CD4-positive, alpha-beta T cell treated with Interferon gamma for 1 hour (primary cell): ENCODE measurements around the gene SMIM45.

Source experiments
- DNase-seq: peaks from one replicate; pipeline ENCODE4 v3.0.0-alpha.2; 2020

SMIM45 gene

DNA sequence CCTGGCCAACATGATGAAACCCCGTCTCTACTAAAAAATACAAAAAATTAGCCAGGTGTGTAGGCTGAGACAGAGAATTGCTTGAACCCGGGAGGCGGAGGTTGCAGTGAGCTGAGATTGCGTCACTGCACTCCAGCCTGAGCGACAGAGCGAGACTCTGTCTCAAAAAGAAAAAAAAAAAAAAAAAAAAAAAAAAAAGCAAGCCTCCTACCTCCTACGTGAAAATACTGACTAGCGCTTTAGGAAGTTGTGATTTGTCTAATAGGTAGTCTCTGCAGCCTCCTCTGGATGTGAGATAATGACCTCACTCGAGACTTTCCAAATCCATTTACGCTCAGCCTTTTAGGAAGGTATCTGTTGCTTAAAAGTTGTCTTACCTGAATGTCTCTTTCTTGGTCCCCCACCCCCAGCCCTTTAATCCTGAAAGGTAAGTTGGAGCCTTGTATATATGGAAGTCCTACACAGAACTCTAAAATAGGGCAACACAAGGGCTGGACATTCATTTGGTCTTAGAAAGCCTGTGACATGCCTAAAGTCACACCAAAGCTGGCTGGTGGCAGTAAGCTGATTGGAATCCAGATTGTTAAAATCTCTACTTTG lies 22.8 kb downstream of the SMIM45 start:
- DNase-seq, result no peak

DNA sequence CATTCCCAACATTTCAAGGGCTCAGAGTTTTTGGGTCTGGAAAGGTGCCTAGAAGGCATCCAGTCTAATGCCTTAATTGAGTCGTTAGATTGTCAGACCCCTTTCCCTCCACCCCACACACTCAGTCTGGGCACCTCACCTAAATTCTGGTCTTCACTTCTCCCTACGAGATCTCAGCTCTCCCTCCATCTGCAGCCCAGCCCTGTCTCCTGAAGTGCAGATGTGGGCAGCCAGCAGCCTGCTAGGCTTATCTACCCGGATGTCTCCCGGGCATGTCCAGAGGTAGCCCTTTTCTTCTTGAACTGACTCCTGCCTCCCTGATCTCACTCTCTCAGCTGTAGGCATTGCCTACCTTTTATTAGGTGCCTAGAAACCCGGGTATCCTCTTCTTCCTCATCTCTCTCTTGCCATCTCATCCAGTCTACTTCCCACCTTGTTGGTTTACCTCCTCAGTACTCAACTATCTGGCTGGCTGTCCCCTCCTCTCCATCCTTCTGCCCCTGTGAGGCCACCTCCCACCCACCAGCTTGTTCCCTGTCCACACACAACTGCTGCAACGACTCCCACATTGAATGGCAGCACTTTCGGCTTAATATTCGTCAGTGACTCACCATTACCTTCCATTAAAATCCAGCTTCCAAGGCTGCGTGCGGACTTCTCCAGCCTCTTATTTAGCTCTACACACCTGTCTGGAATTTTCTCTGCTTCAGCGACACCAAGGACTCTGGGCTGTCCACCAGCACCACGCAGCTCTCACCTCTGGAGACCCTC lies 23.5 kb downstream of the SMIM45 start:
- DNase-seq, result no peak

DNA sequence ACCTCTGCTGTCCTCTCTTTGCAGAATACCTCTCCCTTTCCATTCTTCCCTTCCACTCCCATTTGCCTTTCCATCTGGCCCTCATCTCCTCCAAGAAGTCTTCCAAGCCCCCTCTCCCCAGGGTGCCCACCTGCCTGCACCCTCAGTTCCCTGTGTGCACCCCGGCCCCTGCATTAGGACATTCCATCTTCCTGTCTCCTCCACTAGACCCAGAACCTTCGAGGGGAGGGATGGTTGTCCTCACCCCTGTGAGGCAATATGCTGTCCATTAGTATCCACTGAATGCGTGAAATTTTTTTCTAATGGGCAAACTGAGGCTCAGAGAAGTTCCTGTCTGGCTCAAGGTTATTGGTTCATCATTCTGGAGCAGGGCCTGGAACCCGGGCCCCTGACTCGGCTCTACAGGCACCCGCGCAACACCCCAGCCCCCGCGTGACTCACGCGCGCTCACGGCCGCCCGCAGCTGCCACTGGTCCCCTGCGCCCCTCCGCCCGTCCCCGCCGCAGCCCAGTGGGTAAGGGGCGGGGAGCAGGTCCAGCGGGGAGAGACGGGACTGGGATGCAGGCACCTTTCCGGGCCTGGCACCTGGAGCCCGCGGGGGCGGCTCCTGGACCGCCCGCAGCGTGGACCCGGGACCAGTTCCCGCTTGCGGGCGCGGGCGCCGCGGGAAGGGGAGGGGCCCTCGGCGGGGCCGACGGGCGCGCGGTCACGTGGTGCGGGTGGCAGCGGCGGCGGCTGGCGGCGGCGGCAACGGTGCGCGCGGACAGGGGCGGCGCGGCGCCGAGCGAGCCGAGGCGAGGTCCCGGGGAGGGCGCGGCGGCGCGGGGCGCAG lies 24.3 kb downstream of the SMIM45 start:
- DNase-seq, result peak; percentile 20

DNA sequence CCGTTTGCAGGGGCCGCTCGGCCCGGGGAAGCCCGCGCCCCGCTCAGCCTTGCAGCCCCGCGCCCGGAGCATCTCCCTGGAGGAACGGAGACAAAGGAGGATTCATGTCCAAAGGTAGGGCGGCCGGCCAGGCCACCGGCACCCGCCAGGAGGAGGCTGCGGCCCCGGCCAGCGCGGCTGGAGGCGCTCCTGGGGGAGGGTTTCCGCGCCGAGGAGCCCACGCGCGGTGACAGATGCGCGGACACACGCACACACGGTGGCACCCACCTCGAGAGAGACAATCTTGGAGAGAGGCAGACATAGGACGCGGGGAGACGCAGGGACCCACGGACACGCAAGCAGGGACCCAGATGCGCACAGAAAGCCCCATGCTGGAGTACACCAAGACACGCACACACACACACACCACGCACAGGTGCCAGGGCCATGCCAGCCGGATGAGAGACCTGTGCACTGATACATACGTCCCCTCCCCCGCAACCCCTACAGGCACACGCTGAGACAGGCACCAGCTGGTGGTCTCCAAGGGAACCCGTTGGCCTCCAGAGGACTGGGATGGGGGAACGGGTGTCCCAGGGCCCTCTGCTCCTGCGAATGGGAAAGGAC lies 25.1 kb downstream of the SMIM45 start:
- no peak for DNase-seq

DNA sequence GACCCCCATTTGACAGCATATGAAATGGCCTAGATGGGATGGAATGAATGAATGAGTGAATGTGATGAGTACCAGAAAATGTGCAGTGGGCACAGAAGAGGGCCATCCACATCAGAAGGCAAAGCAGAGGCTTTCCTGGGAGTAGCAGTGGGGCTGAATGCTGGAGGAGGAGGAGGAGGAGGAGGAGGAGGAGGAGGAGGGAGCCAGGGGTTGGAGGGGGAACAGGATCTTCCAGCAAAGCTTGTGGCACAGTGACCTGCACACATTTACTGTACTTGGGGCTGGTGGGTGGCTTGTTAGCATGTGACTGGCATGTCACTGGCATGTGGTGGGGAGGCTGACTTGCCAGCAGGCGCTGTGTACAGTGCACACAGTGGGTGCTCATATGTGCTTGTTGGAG lies 26.8 kb downstream of the SMIM45 start:
- no peak for DNase-seq

DNA sequence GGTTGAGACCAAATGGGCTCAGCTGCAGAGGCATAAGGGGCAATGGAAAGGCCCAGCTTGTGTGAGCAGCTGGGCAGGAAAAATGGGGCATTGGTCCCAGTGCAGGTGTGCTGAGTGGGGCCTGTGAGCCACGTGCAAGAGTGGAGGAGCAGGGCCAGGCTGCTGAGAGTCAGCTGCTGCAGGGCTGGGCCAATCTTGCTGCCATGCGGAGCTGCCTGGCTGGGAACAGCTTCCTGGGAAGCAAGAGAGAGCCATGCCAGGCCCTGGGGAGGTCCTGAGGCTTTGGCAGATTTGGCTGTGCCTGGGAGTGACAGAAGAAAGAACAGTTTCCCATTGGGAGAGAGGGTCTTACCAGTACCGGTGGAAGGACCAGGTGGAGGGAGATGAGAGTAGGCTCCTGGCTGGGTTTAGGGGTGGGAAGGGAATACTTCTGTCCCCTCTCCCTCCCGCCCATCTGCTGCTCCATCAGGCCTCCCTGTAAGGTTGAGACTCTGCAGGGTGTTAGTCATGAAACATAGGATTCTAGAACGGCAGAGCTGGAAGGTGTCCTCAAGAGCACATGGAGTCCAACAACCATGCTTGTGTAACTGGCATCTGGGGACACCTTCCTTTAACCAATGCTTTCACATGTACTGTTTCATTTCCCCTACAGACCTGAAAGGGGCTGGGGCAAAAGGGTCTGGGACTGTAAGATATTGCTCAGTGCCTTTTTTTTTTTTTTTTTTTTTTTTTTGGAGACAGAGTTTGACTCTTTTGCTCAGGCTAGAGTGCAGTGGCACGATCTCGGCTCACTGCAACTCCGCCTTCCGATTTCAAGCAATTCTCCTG lies 27.7 kb downstream of the SMIM45 start:
- DNase-seq, result no peak

DNA sequence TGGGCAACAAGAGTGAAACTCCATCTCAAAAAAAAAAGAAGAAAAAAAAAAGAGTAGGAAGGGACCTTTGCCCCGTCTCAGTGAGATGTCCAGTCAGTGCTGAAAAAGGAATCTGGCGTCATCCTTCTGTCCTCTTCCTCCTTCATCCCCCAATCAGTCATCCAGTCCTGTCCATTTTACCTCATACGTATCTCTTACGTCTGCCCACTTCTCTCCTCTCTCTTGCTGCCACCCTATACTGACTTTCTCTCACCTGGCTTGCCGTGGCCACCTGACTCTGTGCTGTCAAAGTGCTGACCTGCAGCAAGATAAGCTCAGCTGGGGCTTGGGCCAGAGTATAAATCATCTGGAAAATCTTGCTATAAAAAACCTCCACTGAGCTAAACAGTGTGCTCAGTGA lies 30.9 kb downstream of the SMIM45 start:
- DNase-seq, result no peak

DNA sequence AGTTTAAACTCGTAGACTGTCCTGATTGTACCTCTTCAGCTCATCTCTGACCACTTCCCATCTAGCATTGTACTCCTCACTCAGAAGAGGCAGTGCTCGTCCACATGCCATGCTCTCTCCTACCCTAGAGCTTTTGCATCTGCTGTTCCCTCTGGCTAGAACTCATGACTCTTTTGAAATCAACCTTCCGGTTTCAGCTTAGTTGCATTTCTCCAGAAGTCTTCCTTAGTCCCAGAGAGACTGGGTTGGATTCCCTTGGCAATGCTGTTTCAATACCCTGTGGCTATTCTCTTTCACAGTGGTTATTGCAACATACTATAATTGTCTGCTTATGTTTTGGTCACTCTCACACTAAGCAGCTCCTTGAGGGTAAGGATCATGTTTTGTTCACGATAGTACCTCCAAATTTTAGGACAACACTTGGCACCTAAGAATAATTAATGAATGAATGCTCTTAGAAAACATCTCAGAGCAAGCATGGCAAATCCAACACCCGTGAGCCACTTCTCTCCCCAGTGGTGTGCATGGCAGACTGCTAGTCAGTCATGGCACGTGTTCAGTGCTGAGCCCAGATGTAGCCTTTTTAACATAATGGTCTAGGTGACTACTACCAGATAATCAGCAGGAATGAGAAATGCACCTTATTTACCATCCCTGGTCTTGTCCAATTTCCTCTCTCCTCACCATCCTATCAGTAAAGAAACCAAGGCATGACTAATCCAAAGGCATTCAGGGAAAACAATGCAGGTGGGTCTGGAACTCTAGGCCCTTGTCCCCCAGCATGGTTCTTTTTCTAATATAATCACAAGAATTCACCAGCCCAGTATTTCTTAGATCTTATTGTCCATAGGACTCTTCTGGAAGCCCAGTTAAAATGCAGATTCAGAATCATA lies 31.8 kb downstream of the SMIM45 start:
- no peak for DNase-seq

DNA sequence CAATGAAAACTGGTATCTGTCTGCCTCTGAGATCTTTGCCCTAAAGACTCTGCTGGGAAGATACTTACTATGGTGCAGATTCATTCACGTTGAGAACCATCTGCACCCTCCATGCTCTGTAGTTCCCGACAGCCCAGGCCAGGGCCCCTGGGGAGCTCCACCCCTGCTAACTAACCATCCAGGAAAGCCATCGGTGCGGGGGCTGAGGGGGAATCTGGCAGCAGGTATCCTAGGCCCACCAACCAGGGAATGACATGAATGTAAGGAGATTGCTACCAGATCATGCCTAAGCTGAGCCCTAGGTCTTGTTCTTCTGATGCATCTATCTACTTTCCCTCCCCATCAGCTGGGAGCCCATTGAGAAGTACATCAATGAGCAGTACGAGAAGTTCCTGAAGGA lies 35.3 kb downstream of the SMIM45 start:
- DNase-seq, result no peak

DNA sequence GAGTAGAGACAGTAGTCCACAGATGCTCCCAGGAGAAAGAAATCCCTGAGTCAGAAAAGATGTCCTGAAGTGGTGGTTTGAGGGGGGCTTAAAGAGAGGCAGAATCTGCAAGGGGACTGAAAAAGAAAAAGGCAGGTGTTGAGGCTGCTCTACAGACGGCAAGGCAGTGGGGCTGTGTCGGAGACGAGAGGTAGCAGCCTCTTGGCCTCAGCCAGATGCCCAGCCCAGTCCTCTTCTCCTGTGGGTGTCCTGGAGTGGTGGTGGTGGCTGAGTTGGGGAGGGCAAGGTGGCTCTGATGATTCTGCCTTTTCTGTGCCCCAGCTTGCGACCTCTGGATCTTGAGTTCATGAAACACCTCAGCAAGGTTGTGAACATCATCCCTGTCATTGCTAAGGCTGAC lies 37.3 kb downstream of the SMIM45 start:
- DNase-seq, result no peak

DNA sequence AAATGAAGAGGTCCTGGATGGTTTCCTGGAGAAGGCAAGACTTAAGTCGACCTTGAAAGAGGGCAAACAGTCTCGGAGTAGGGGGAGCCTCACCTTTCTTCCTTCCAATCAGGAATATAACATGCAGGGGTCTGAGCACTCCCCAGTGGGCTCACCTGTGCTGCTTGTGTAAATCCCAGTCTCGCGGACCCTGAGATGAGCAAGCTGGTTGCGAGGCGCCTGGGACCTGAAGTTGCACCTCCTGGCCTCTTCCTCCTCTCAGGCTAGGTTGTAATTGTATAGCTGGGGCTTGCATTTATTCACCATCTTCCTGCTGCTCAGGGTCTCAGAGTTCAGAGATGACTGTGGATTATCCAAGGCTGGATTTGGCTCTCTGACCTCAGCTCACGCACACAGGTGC lies 39.2 kb downstream of the SMIM45 start:
- no peak for DNase-seq

DNA sequence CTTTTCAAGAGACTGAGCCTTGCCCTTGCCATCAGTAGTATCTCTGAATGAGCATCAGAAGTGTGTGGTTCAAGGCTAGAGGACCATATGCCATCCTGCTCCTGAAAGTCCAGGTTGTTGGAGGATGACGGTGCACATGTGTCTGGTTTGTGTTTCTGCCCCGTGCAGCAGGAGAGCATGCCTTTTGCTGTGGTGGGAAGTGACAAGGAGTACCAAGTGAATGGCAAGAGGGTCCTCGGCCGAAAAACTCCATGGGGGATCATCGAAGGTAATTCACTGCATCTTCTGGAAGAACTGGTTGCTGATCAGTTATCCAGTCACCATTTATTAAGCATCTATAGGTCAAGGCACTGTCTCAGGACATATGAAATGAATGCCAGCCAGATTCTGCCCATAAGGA lies 40.5 kb downstream of the SMIM45 start:
- no peak for DNase-seq

DNA sequence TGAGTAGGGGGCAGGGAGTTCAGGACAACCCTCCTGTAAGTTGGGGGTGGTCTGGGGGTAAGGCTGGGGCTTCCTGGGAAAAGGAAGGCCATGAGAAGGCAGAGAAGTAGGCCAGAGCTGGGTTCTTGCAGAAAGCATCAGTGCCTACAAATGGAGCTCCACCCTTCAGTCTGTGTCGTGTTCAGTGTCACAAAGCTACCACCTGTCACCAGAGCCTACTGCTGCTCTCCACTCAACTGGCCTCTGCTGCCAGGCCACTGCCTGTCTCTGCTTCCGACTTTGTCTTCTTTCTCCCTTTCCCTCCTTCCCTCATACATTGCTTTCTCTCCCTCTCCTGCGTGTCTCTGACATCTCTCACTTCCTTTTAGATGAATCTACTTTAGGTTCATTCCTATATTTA lies 43.3 kb downstream of the SMIM45 start:
- DNase-seq, result no peak

DNA sequence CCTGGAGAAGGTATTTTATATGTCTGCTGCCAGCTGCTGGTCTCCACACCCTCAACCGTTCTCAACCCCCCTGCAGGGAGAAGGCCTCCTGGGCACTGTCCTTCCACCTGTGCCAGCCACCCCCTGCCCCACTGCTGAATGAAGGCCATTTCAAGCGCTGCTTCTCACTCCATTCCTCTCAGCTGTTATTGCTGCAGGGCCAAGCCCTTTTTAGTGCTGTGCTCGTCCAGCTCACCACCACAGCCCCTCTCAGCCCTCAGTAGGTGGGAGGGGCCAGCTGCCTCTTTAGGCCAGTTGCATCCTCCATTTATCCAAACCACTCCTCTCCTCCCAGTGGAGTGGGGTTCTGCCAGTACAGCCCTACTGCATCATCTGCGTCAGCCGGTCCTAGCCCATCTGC lies 44.9 kb downstream of the SMIM45 start:
- DNase-seq, result no peak

DNA sequence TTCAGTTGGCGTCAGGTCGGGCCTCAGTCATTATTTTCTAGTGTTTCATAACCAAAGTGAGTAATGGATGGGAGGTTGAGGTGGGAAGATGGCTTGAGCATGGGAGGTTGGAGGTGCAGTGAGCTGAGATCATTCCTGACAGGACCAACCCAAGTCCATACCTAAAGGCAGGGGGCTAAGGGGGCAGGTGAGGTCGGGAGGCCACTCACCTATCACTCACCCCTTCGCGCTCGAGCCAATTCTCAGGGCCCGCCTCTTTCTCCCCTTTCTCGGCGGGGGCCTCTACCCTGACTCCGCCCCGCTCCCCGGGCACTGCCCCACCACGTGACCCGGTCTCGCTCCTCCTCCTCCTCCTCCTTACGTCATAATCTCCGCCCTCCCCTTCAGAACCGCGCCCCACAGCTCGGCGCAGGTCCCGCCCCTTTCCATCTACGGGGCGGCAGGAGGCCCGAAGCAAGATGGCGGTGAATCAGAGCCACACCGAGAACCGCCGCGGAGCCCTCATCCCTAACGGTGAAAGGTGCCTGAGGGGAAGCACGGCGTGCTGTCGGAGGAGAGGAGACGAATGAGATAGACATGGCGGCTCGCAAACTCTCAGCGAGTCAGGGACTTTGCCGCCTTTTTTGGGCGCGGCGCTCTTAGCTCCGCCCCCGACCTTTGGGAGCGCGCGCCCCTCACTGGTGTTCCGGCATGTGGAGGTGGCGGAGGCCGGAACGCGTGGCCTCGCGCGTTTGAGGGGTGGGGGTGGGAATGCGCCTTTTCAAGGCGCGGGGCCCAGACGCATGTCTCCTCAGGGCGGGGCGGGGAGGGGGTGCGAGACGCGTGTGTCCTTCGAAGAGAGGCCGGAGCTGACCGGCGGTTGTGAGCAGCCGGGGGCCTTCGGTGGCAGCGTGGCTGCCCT lies 46.7 kb downstream of the SMIM45 start, which contains the start of gene WBP2NL:
Gene WBP2NL, plus strand, starts transcription at position 428 of the 901 bp plus-strand sequence. Its CDS starts 31 bp downstream, at position 459.
- peak; percentile 93 for DNase-seq

DNA sequence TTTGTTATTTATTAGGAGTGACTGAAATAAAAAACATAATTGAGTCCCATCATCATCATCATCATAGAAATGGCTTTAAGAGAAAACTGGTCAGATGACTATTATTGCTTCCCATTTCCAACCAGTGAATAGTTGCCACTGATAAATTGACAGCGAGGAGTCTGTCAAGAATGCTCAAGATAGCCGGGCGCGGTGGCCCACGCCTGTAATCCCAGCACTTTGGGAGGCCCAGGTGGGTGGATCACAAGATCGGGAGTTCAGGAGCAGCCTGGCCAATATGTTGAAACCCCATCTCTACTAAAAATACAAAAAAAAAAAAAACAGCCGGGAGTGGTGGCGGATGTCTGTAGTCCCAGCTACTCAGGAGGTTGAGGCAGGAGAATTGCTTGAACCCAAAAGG lies 48.5 kb downstream of the SMIM45 start:
- DNase-seq, result no peak

DNA sequence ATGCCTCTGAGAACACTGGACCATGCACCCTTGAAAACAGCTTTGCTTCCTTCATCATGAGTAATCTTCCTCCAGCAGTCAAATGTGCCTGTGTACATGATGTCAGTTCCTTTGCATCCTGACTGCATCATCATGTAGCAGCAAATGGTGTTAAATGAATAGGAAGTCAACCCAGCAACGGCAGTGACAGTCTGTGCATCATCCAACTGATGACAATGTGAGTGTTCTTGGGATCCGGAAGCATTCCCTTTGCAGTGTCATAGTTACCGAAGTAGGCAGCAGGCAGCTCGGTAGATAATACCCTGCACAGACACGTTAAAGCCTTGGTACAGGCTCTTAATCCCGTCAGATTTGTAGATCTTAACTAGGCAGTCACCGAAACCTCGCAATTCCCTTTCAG lies 49.2 kb downstream of the SMIM45 start:
- no peak for DNase-seq

DNA sequence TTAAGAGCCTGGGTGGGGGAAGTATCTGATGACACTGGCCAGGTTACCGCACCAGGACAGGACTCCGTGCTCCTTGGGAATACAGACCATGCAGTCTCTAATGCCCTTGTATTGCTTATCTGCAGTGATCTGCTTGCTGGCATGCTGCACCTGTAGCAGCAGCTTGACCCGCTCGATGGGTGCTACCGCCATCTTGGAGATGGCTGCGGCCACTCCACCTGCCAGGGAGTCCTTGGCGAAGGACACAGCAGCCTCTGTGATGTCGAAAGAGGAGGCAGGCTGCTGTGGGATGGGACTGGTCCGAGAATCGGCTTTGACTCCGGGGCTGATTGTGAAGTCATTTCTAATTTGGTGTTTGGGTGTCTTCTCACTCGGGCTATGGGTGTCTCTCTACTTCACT lies 49.8 kb downstream of the SMIM45 start:
- no peak for DNase-seq

DNA sequence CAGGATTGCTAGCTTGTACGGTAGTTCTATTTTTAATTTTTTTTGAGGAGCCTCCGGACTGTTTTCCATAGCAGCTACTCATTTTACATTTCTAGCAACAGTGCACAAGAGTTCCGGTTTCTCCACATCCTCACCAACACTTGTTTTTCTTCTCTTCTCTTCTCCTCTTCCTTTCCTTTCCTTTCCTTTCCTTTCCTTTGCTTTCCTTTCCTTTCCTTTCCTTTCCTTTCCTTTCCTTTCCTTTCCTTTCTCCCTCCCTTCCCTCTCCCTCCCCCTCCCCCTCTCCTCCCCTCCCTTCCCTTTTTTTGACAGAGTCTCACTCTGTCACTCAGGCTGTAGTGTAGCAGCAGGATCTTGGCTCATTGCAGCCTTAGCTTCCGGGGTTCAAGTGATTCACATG lies 56.0 kb downstream of the SMIM45 start:
- DNase-seq, result no peak
